Measurements from ENCODE around the gene ZNF662. TPM values are rescaled to one million over a fixed set of nuclear protein-coding genes. Genes with fewer than 3 reads are reported as not detected.
A peak's percentile ranks its signal among the peaks of the same experiment; 100 is the strongest.

Gene ZNF662
- total RNA-seq = 7.7 TPM

DNA sequence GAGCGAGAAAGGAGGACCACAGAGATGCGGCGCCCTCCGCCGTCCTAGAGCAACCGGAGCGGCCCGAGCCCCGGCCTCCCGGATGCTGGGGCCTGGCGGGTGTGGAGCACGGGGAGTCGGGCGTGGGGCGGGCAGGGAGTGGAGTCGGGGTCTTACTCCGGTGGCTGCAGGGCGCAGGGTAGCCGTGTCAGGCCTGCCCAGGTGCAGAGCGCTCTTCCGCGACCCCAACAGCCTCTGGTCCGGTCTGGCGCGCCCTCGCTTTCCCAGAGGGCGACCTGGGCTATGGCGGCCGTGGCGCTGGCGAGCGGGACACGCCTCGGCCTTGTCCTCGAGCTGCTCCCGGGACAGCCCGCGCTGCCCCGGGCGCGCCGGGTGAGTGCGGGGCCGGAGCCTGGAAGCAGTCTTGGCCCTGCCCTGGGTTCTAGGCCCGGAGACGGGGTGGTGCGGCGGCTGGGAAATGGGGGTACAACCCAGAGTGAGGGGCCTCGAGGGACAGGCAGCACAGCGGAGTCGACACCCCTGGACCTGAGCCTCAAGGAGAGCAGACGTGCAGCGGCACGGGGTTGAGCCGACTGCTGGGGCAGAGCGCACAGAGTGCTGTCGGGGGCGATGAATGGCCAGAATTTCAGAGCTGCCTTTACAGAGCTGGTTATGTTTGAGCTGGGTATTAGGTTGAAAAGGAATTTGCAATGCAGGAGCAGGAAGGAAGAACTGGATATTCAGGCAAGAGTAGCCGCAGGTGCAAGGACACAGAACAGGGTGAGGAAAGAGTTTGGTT, at the start of gene ZNF662:
Gene ZNF662 (plus strand): TSS at position 73 of the 778 bp plus-strand sequence. CDS start 1,973 bp downstream, outside the sequence.
- H3K9me3 ChIP-seq = no peaks in the 10 kb centered on the region
- TF ChIP-seq, protein P1, sequence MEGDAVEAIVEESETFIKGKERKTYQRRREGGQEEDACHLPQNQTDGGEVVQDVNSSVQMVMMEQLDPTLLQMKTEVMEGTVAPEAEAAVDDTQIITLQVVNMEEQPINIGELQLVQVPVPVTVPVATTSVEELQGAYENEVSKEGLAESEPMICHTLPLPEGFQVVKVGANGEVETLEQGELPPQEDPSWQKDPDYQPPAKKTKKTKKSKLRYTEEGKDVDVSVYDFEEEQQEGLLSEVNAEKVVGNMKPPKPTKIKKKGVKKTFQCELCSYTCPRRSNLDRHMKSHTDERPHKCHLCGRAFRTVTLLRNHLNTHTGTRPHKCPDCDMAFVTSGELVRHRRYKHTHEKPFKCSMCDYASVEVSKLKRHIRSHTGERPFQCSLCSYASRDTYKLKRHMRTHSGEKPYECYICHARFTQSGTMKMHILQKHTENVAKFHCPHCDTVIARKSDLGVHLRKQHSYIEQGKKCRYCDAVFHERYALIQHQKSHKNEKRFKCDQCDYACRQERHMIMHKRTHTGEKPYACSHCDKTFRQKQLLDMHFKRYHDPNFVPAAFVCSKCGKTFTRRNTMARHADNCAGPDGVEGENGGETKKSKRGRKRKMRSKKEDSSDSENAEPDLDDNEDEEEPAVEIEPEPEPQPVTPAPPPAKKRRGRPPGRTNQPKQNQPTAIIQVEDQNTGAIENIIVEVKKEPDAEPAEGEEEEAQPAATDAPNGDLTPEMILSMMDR (IDR thresholded peaks at IDR 0.05) = no peak
- no peaks in the 10 kb centered on the region for H3K27me3 ChIP-seq
- peak within 1 kb of the TSS; percentile 33 to 66 for H3K27ac ChIP-seq
- intact Hi-C loops (cut with DNase I) = no loop called here
- H3K4me3 ChIP-seq = peak within 1 kb of the TSS; percentile 68 to 83
- H3K36me3 ChIP-seq = peaks cover 14 to 28% of the 10 kb centered on the region in 2 donors
- peak in 1 of 2 donors; percentile 65 for DNase-seq (ENCODE audit: low spot score in 2 of 2)
- peaks cover 0 to 10% of the 10 kb centered on the region in 2 donors for H3K4me1 ChIP-seq

DNA sequence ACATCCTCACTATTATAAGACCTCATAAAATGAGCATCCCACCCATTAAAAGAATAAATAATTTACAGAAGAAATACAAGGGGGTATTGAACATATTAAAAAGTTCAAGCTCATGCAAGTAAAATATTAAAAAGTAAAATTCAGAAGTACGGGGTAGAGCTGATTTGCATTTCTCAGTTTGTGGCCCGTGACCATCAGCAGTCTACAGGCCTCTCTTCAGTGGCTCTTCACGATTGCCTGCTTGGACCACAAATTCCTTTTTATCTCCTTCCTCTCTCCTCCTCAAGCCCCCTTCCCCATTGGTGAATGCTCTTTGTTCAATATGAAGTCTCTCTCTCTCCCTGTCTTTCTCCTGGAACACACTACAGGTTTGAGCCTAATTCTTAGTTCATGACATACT, 49.4 kb upstream of the ZNF662 start:
- TF ChIP-seq, protein P1 (IDR thresholded peaks at IDR 0.05) = no peak
- H3K27ac ChIP-seq = no peak overlapping the region
- peaks cover 0 to 15% of the 10 kb centered on the region in 2 donors for H3K4me1 ChIP-seq
- intact Hi-C loops (cut with DNase I) = no loop called here
- H3K27me3 ChIP-seq = no peaks in the 10 kb centered on the region
- DNase-seq (ENCODE audit: low spot score in 2 of 2) = no peak
- H3K4me3 ChIP-seq = no peak overlapping the region
- no peaks in the 10 kb centered on the region for H3K9me3 ChIP-seq
- H3K36me3 ChIP-seq = no peaks in the 10 kb centered on the region

DNA sequence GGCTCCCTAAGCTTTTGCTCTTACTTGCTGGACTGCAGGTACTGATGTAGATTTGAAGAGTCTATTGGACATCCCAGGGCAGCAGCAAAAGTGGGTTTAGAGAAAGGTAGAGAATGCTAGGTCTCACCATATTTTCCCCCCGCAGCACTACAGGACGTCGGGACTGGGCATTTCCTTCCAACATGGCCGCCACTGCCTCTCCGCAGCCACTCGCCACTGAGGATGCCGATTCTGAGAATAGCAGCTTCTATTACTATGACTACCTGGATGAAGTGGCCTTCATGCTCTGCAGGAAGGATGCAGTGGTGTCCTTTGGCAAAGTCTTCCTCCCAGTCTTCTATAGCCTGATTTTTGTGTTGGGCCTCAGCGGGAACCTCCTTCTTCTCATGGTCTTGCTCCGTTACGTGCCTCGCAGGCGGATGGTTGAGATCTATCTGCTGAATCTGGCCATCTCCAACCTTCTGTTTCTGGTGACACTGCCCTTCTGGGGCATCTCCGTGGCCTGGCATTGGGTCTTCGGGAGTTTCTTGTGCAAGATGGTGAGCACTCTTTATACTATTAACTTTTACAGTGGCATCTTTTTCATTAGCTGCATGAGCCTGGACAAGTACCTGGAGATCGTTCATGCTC, 41.5 kb upstream of the ZNF662 start:
- H3K9me3 ChIP-seq = no peaks in the 10 kb centered on the region
- intact Hi-C loops (cut with DNase I) = no loop called here
- H3K36me3 ChIP-seq = no peaks in the 10 kb centered on the region
- no peak overlapping the region for H3K27ac ChIP-seq
- H3K4me1 ChIP-seq = no peaks in the 10 kb centered on the region
- no peak for DNase-seq (ENCODE audit: low spot score in 2 of 2)
- TF ChIP-seq, protein P1 (IDR thresholded peaks at IDR 0.05) = no peak
- H3K27me3 ChIP-seq = no peaks in the 10 kb centered on the region
- no peak overlapping the region for H3K4me3 ChIP-seq

DNA sequence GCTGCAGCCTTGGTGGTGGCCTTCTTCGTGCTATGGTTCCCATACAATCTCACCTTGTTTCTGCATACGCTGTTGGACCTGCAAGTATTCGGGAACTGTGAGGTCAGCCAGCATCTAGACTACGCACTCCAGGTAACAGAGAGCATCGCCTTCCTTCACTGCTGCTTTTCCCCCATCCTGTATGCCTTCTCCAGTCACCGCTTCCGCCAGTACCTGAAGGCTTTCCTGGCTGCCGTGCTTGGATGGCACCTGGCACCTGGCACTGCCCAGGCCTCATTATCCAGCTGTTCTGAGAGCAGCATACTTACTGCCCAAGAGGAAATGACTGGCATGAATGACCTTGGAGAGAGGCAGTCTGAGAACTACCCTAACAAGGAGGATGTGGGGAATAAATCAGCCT, 40.7 kb upstream of the ZNF662 start:
- intact Hi-C loops (cut with DNase I) = no loop called here
- no peak for DNase-seq (ENCODE audit: low spot score in 2 of 2)
- Histone ChIP-seq H3K27ac (no peak overlapping the region), H3K36me3 (no peaks in the 10 kb centered on the region), H3K4me1 (no peaks in the 10 kb centered on the region), H3K4me3 (no peak overlapping the region), H3K27me3 (no peaks in the 10 kb centered on the region), H3K9me3 (no peaks in the 10 kb centered on the region)
- TF ChIP-seq, protein P1 (IDR thresholded peaks at IDR 0.05) = no peak

DNA sequence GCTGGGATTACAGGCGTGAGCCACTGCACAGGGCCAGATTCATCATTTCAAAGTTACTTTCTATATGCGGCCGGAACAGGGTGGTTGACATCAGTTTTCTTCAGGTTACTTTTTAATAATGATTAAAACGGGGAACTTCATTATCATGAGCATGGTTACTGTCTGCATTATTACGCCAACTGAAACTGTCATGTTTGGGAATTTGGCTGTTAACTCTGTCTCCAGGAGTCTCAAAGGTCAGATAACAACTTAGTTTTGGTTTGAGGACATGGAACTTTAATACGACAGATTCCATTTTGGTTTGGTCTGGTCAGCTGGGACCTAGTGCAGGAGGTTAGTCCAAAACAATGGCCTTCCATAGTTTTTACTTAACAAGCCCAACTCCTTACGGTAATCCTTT, 38.8 kb upstream of the ZNF662 start:
- Histone ChIP-seq H3K27me3 (no peaks in the 10 kb centered on the region), H3K4me1 (no peaks in the 10 kb centered on the region), H3K9me3 (no peaks in the 10 kb centered on the region), H3K36me3 (no peaks in the 10 kb centered on the region), H3K27ac (no peak overlapping the region), H3K4me3 (no peak overlapping the region)
- DNase-seq (ENCODE audit: low spot score in 2 of 2) = no peak
- TF ChIP-seq, protein P1 (IDR thresholded peaks at IDR 0.05) = no peak
- intact Hi-C loops (cut with DNase I) = no loop called here

All from ascending aorta (tissue), 2 donors.